ENCODE data around the gene TM7SF2.

DNA sequence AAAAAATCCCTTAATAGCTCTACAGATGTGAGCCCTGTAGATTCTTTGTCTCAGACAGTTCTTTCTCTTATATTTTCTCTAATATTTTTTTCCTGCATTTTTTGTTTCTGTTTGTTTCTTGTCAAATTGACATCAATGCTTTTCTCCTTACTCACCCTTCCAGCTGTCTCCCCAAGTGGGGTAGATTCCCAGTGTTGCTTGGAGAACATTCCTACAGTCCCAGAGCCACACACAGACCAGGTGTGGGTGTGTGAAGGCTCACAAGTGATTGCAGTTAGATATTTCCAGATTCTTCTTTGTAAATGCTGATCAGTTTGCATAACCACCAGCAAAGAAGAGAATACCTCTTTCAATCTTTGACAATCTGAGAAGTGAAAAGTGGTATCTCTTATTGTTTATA lies 8.2 kb upstream of the TM7SF2 start:
- TF ChIP-seq CTCF (conservative IDR thresholded peaks at IDR 0.05; ENCODE audit: low read depth, low read length) (no peak), EZH2 (IDR thresholded peaks at IDR 0.05; ENCODE audit: borderline replicate concordance, low read depth, low read length, poor library complexity, severe bottlenecking) (no peak)
